ENCODE data around the gene CDYL2.
"Not testable (repeated sequence)": the region's sequence is repeated elsewhere in the genome, so short reads cannot be mapped to it uniquely, and the experiment has no call there.

CDYL2 gene

DNA sequence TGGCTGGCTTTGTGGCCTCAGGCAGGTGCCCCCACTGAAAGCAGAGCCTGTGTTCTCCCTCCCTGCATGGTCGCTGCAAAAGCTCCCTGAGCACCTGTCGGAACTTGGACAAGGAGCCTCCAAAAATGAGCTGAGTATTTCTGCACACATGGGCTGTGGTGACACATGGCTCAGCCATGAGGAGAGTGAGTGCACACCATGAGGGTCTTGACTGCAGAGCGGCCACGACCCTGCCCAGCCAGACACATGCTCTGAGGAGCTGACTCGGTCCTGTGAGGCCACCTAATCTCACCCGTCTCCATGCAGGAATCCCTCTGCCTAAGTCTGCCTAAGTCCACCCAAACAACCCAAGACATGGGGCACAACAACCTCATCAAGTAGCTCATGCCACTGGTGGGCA, 134.7 kb downstream of the CDYL2 start:
- no peak for DNase-seq (ENCODE audit: low spot score)

- DNase-seq (ENCODE audit: low spot score) = no peak
Observed at GRCh38 chr16:80667925-80668324, 136.5 kb downstream of the CDYL2 start.

DNA sequence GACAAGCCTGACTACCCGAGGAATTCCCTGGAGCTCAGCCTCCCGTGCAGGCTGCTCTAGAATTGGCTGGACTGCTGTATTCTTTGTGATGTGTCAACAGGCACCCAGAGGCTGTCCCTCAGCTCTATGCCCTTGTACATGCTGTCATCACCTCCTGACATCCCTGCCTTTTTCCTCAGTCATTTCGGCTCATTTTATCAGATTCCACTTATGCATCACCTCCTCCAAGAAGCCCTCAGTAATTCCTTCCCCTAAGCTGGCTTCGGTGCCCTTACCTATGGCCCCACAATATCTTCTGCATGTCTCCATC, 137.2 kb downstream of the CDYL2 start:
- DNase-seq (ENCODE audit: low spot score) = no peak

DNA sequence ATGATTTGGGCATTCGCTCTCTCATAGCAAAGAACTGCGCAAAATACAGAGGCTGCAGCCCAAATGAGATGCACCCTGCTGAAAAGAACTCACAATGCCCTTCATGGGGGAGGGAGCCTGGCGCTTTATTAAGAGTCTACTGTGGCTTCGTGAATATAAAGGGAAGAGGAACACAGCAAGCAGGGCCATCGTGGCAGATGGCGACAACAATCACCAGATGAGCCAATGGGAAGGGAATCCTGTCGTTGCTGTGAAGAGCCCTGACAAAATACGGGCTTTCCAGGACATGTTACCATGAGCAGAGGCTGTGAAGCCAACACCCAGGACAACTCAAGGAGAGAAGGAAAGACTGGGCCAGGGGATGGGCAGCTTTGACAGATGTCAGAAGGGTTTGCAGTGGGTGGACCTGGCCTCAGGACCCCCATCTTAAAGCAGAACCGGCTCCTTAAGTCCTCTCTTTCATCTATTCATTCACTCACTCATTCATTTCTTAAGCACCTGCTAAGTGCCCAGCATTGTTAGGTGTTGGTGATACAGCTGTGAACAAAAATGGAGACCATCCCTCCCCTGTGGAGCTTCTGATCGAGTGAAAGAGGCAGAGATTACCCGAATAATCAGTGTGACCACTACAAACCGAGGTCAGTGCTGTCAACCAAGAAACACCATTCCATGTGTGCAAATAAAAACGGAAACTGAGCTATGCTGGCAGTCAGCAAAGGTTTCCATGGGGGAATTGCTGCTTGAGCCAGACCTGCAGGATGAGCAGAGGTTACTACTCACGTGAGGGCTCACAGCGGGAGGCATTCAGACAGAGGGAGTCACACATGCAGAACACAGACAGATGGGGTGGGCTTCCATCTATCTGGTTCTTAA, 137.8 kb downstream of the CDYL2 start:
- DNase-seq (ENCODE audit: low spot score) = no peak

DNA sequence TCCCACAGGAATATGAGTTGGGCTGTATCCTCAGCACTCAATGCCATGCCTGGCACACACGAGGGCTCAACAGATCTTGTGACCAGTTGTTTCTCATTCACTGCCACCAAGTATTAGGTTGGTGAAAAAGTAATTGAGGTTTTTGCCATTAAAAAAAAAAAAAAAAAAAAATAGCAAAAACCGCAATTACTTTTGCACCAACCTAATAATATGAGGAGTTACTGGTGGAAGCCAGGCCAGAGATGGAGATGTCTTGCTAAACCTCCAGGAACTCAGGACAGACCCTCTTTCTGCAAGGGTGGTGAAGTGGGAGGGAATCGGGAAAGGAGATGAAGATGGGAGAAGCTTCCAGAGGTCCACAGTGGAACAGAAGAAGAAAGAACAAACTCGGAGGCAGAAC, 139.0 kb downstream of the CDYL2 start:
- no peak for DNase-seq (ENCODE audit: low spot score)

DNA sequence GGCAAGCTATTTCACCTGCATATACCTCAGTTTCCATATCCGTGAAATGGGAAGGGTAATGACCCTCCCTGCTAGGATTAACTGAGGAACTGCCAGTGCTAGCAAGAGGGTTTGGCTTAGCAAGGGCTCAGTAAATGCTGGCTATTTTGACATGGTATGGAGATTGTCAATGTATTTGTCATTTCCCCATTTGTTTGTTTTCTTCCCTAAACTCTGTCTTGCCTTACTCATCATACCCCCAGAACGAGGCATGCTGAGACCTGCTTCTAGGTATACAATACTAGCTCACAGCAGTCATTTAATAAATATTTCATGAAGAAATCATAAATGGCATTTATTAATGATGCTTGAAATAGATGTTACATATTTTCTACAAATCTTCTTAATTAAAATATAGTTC, 139.6 kb downstream of the CDYL2 start:
- DNase-seq (ENCODE audit: low spot score) = no peak

- no peak for DNase-seq (ENCODE audit: low spot score)
Observed at GRCh38 chr16:80664226-80664625, 140.2 kb downstream of the CDYL2 start.

DNA sequence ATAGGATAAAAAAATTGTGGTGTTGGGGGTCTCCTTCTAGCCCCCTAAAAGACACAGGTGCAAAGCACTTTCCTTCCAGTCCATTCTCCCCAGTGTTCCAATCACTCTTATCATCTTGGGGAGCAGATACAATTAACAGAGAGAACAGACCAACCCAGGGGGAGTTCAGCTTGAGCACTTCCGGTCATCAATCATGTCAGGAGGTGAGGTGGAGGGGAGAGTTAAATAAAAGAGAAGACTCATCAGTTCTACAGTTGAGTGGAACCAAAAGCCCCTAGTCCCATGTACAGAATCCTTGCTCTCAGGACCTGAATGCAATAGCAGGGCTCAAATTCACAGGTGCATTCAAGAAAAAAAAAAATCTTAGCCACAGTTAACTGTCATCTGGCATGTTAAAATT, 141.3 kb downstream of the CDYL2 start:
- no peak for DNase-seq (ENCODE audit: low spot score)

GRCh38 chr16:80659865-80660264, 144.5 kb downstream of the CDYL2 start:
- no peak for DNase-seq (ENCODE audit: low spot score)

DNA sequence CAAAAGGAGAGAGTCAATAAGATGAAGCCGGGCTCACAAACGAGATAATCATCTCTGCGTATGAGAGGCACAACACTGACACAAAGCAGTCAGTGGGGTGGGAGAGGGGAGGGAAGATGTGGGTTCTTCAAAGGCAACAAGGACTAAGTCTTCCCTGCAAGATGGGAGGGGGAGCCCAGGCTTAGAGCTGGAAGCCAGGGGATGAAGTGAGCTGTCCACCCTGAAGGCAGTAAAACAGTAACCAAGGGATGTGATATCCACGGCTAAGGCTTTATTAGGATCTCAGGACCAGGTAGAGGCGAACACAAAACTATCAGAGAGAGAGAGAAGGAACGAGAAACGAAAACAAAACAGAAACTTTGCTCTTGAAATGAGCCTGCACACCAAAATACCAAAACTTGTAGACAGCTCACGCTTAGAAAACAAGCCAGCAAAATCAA, 147.7 kb downstream of the CDYL2 start:
- DNase-seq (ENCODE audit: low spot score) = no peak

DNA sequence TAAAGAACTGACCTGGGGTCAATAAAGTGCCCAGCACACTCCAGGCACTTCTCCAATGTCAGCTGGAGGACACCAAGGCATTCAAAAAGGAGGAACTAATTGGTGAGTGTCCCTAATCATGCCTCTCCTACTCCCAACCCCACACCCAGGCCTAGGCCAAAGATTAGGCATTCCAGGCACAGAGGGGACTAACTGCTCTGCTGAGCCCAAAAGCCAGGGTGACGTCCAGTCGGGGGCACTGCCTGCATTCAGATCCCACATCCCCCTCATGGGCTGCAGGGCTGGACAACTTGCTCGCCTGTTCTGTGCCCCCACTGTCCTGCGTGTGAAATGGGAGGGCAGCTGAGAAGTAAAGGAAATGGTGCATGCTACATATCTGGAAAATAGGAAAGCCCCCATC, 148.2 kb downstream of the CDYL2 start:
- no peak for DNase-seq (ENCODE audit: low spot score)

DNA sequence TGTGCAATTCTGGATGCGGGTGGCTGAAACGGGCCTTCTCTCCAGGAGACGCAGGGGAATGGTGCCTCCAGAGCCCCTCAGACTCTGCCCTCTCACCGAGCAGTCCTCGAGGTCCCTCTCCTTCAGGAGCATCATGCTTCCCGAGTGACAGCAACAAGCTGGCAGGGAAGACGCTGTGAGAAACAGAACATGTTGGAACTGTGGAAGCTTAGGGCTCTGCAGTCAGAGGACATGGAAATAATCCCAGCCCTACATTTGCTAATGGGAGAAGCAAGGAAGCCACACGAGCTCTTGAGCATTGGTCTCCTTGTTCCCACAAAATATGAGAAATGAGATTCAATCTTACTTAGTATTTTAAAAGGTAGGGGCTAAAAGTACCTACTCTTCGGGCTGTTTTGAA, 148.6 kb downstream of the CDYL2 start:
- no peak for DNase-seq (ENCODE audit: low spot score)

GRCh38 chr16:80654094-80654862, 150.1 kb downstream of the CDYL2 start:
- no peak for DNase-seq (ENCODE audit: low spot score)

DNA sequence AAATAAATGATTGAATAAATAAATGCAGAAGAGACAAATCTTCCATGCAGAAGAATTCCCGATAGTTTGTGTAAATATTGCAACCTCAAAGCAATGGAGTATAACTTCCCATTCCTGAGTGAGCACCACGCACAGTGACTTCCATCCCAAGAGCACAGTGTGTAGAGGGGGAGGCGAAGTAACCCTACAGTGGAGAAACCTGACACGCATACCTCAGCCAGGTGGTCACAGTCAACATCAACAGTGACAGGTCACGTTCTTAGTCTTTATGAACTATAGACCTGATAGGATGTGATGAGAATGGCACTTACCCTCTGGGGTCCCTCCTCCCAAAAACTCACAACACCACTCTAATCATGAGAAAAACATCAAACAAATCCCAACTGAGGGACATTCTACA, 152.0 kb downstream of the CDYL2 start:
- DNase-seq (ENCODE audit: low spot score) = no peak

DNA sequence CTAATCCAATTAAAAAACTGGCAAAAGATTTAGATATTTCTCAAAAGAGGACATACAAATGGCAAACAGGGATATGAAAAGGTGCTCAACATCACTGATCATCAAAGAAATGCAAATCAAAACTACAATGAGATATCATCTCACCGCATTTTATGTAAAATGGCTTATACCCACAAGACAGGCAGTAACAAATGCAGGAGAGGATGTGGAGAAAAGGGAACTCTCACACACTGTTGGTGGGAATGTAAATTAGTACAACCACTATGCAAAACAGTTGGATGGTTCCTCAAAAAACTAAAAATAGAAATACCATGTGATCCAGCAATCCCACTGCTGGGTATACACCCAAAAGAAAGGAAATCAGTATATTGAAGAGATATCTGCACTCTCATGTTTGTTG, 154.1 kb downstream of the CDYL2 start:
- DNase-seq (ENCODE audit: low spot score) = not testable (repeated sequence)

- no peak for DNase-seq (ENCODE audit: low spot score)
Observed at GRCh38 chr16:80640316-80640715, 164.1 kb downstream of the CDYL2 start.

GRCh38 chr16:80639636-80640035, 164.8 kb downstream of the CDYL2 start:
- DNase-seq (ENCODE audit: low spot score) = no peak

- no peak for DNase-seq (ENCODE audit: low spot score)
Observed at GRCh38 chr16:80637621-80638020, 166.8 kb downstream of the CDYL2 start.

DNA sequence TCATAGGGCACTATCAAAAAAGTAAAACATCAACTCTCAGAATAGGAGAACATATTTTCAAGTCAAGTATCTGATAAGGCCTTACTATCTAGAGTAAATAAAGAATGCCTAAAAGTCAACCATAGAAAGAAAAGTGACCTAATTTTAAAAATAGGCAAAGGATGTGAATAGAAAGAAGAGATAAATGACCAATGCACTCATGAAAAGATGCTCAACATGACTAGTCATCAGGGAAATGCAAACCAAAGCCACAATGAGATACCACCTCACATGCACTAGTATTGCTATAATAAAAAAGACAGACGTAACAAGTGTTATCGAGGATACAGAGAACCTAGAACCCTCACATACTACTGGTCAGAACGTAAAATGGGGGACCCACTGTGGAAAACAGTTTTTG, 172.8 kb downstream of the CDYL2 start:
- no peak for DNase-seq (ENCODE audit: low spot score)

- no peak for DNase-seq (ENCODE audit: low spot score)
Observed at GRCh38 chr16:80628254-80628653, 176.1 kb downstream of the CDYL2 start.

DNA sequence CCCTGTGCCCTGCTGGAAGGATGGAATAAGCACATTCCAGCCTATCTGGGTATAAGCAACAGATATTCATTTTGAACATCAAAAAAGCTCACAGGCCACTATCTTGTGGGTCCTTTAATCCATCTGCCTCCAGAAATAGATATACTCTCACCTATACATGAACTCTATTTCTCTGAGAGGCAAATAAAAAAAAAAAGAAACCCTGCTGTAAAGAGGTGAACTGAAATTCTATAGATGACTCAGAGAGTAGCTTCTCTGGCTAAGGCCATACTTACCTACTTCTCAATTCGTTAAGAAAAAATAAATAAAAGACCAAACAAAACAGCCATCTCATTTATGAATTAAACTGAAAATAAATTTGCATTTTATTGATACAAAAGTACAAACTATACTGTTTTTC, 177.3 kb downstream of the CDYL2 start:
- DNase-seq (ENCODE audit: low spot score) = no peak

DNA sequence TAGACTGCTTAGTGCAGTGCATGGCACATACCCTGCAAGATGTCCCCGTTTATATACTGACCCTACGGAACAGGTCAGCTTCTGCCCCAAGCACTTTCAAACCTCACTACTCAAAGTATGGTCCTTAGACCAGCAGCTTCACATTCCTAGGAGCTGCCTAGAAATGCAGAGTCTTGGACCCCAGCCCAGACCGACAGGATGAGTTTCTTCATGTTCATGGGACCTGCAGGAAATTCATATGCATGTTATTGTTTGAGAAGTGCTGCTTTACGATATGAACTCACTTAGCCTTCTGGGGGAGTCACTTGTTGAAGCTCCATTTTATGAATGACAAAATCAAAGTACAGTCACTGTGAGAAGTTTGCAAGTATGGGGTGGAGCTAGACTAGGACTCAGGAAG, 181.0 kb downstream of the CDYL2 start:
- no peak for DNase-seq (ENCODE audit: low spot score)

GRCh38 chr16:80622007-80622406, 182.4 kb downstream of the CDYL2 start:
- no peak for DNase-seq (ENCODE audit: low spot score)

Data from SW480 (cell line).